Uterus (tissue), 2 donors: ENCODE measurements around the gene OR2T10.
"Not testable (repeated sequence)": the region's sequence is repeated elsewhere in the genome, so short reads cannot be mapped to it uniquely, and the experiment has no call there.

Source experiments
- POLR2A ChIP-seq, 2 donors: fragments of 450-650 bp; IDR thresholded peaks; one replicate each; pipeline ENCODE4 v1.6.1; 2016; ENCODE audit warnings: antibody characterized with exemption in 2 of 2, mild to moderate bottlenecking in 1 of 2, moderate library complexity in 1 of 2
- TF ChIP-seq, protein P1 (sequence below), 4 experiments: fragments of 200-600 bp in 2 of 4; fragments of 450-650 bp in 2 of 4; sonication (generic) in 2 of 4; IDR thresholded peaks; one replicate each; pipeline ENCODE4 v1.5.1; 2016 to 2019; ENCODE audit warnings: antibody characterized with exemption in 4 of 4, mild to moderate bottlenecking in 2 of 4, moderate library complexity in 1 of 4

DNA sequence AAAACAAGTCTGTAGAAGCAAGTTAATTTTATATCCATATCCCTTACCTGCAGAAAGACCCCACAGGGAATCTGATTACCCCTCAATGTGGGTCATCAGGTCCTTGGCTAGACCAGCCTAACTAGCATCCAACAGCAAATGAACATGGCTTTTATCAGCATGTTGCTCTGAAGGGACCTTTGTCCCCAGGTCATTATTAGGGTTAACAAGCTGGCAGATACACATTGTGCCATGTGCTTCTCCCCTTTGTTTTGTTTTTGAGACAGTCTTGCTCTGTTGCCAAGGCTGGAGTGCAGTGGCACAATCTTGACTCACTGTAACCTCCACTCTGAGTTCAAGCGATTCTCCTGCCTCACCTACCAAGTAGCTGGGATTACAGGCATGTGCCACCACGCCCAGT lies 37.5 kb upstream of the OR2T10 start, which contains the start of gene OR2T11:
- TF ChIP-seq, protein P1, sequence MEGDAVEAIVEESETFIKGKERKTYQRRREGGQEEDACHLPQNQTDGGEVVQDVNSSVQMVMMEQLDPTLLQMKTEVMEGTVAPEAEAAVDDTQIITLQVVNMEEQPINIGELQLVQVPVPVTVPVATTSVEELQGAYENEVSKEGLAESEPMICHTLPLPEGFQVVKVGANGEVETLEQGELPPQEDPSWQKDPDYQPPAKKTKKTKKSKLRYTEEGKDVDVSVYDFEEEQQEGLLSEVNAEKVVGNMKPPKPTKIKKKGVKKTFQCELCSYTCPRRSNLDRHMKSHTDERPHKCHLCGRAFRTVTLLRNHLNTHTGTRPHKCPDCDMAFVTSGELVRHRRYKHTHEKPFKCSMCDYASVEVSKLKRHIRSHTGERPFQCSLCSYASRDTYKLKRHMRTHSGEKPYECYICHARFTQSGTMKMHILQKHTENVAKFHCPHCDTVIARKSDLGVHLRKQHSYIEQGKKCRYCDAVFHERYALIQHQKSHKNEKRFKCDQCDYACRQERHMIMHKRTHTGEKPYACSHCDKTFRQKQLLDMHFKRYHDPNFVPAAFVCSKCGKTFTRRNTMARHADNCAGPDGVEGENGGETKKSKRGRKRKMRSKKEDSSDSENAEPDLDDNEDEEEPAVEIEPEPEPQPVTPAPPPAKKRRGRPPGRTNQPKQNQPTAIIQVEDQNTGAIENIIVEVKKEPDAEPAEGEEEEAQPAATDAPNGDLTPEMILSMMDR (IDR thresholded peaks at IDR 0.05) = not testable (repeated sequence)
- not testable (repeated sequence) for TF ChIP-seq POLR2A (IDR thresholded peaks at IDR 0.05)
